DMS153 treated with DMSO at 0.1 percent for 48 hours (cell line): ENCODE measurements around the gene CALY.
"Not testable (repeated sequence)": the region's sequence is repeated elsewhere in the genome, so short reads cannot be mapped to it uniquely, and the experiment has no call there.

Experiments
- DNase-seq: peaks from one replicate; lab custom pipeline; 2025; ENCODE audit not compliant: unreplicated experiment; lab: John Stamatoyannopoulos, UW

The CALY gene

GRCh38 chr10:133332936-133333699, 3.6 kb downstream of the CALY start:
- no peak for DNase-seq

- peak; percentile 73 for DNase-seq
Observed at GRCh38 chr10:133329491-133330202, 7.0 kb downstream of the CALY start.

GRCh38 chr10:133328358-133329343, 8.0 kb downstream of the CALY start:
- no peak for DNase-seq

- DNase-seq, result no peak
Observed at GRCh38 chr10:133327651-133328357, 8.9 kb downstream of the CALY start.

GRCh38 chr10:133326745-133327650, 9.7 kb downstream of the CALY start:
- no peak for DNase-seq

- no peak for DNase-seq
Observed at GRCh38 chr10:133326223-133326551, 10.5 kb downstream of the CALY start.

GRCh38 chr10:133325440-133326222, 11.1 kb downstream of the CALY start:
- no peak for DNase-seq

GRCh38 chr10:133324857-133325260, 11.8 kb downstream of the CALY start:
- DNase-seq, result no peak

- peak; percentile 67 for DNase-seq
Observed at GRCh38 chr10:133324198-133324792, 12.4 kb downstream of the CALY start.

GRCh38 chr10:133322064-133322709, 14.5 kb downstream of the CALY start:
- DNase-seq, result not testable (repeated sequence)

GRCh38 chr10:133320852-133321422, 15.8 kb downstream of the CALY start:
- DNase-seq, result not testable (repeated sequence)

GRCh38 chr10:133318494-133319127, 18.1 kb downstream of the CALY start:
- peak; percentile 51 for DNase-seq

GRCh38 chr10:133316732-133317131, 20.0 kb downstream of the CALY start:
- DNase-seq, result no peak

- DNase-seq, result no peak
Observed at GRCh38 chr10:133316266-133316665, 20.4 kb downstream of the CALY start.

GRCh38 chr10:133315847-133316246, 20.8 kb downstream of the CALY start:
- DNase-seq, result no peak

GRCh38 chr10:133314911-133315310, 21.8 kb downstream of the CALY start:
- DNase-seq, result no peak

GRCh38 chr10:133313192-133313591, 23.5 kb downstream of the CALY start:
- no peak for DNase-seq
